Fibroblast of lung (primary cell): Measurements from ENCODE around the gene JAKMIP1. TPM values are rescaled to one million over a fixed set of nuclear protein-coding genes. Genes with fewer than 3 reads are reported as not detected.

ENCODE experiments used
- DNase-seq, 2 donors: peaks; one replicate each; pipeline versions ENCODE4 v3.0.0 to v3.0.0-alpha.2; 2010; ENCODE audit warnings: low read depth in 2 of 2
- H2AFZ ChIP-seq: 2 replicates; pipeline ENCODE4 v1.5.1; 2012; ENCODE audit warnings: low read length, control low read depth, inconsistent platforms
- H3K27ac ChIP-seq: 2 replicates; pipeline ENCODE4 v1.5.1; 2011; ENCODE audit warnings: low read length, control low read depth; ENCODE audit not compliant: insufficient read depth
- H3K27me3 ChIP-seq: 2 replicates; pipeline ENCODE4 v1.5.1; 2011; ENCODE audit warnings: mild to moderate bottlenecking, low read length; ENCODE audit not compliant: control insufficient read depth, insufficient read depth
- H3K36me3 ChIP-seq: 2 replicates; pipeline ENCODE4 v1.5.1; 2011; ENCODE audit warnings: low read length; ENCODE audit not compliant: control insufficient read depth, insufficient read depth
- H3K4me1 ChIP-seq: 2 replicates; pipeline ENCODE4 v1.5.1; 2011; ENCODE audit warnings: low read length; ENCODE audit not compliant: control insufficient read depth, insufficient read depth; ENCODE audit errors: extremely low read depth
- H3K4me2 ChIP-seq: 2 replicates; pipeline ENCODE4 v1.5.1; 2011; ENCODE audit warnings: low read length, control low read depth; ENCODE audit not compliant: insufficient read depth; ENCODE audit errors: extremely low read depth
- H3K4me3 ChIP-seq, 4 experiments: fragments of 200-600 bp in 1 of 4; sonication (generic) in 1 of 4; replicated peaks in 1 of 4; 2 replicates each; pipeline ENCODE4 v1.5.1; 2011 to 2016; ENCODE audit warnings: low read length in 4 of 4, low read depth in 3 of 4, mild to moderate bottlenecking in 3 of 4, control low read depth in 2 of 4, inconsistent platforms in 1 of 4, mixed read lengths in 1 of 4; ENCODE audit not compliant: insufficient read depth in 1 of 4; ENCODE audit errors: control extremely low read depth in 1 of 4
- H3K79me2 ChIP-seq: 2 replicates; pipeline ENCODE4 v1.5.1; 2012; ENCODE audit warnings: mild to moderate bottlenecking, low read length, inconsistent platforms; ENCODE audit not compliant: control insufficient read depth, insufficient read depth
- H3K9ac ChIP-seq: 2 replicates; pipeline ENCODE4 v1.5.1; 2011; ENCODE audit warnings: mild to moderate bottlenecking, low read length, control low read depth; ENCODE audit not compliant: insufficient read depth
- H3K9me3 ChIP-seq: 2 replicates; pipeline ENCODE4 v1.5.1; 2012; ENCODE audit warnings: low read depth, low read length; ENCODE audit not compliant: control insufficient read depth, insufficient read depth
- H4K20me1 ChIP-seq: 2 replicates; pipeline ENCODE4 v1.5.1; 2011; ENCODE audit warnings: low read length; ENCODE audit not compliant: control insufficient read depth, insufficient read depth; ENCODE audit errors: extremely low read depth
- CTCF ChIP-seq, 2 donors: IDR thresholded peaks in 1 of 2; conservative IDR thresholded peaks in 1 of 2; 1 replicate in 1 of 2; 2 replicates in 1 of 2; pipeline ENCODE4 v1.5.1; 2011 to 2012; ENCODE audit warnings: low read length in 2 of 2, control low read depth in 1 of 2, inconsistent platforms in 1 of 2, low read depth in 1 of 2, mild to moderate bottlenecking in 1 of 2
- EZH2 ChIP-seq: IDR thresholded peaks from 2 replicates; pipeline ENCODE4 v1.5.1; 2012; ENCODE audit warnings: low read length, control low read depth, mild to moderate bottlenecking; ENCODE audit errors: missing control alignments
- polyA plus RNA-seq, 2 donors: library from polyadenylated mRNA; depleted of rRNA in 1 of 2; stranded (reverse) in 1 of 2; unstranded in 1 of 2; fragments of >200 nt; gene quantifications; 2 replicates each; pipeline ENCODE4 v1.2.1, GENCODE V29; 2011 to 2012; ENCODE audit warnings: missing spikeins in 1 of 2
- total RNA-seq: library from RNA; depleted of rRNA; stranded (reverse); fragments of >200 nt; gene quantifications from 2 replicates; pipeline ENCODE4 v1.2.1, GENCODE V29; 2014

JAKMIP1 gene
- total and polyA plus RNA-seq, 2 donors (not counting 1 experiment from before 2014, with no cell fraction given), result not detected

GRCh38 chr4:6031846-6032245 is 168.5 kb downstream of the JAKMIP1 start:
- no peak overlapping the region for H3K9ac ChIP-seq
- H3K79me2 ChIP-seq, result no peaks in the 10 kb centered on the region
- no peak for DNase-seq
- no peak overlapping the region for H3K27ac ChIP-seq
- no peaks in the 10 kb centered on the region for H3K4me1 ChIP-seq
- H3K36me3 ChIP-seq, result no peaks in the 10 kb centered on the region
- H3K4me2 ChIP-seq, result no peak overlapping the region
- H3K9me3 ChIP-seq, result no peaks in the 10 kb centered on the region
- no peak for TF ChIP-seq CTCF (conservative IDR thresholded peaks at IDR 0.05 in 1 of 2, IDR thresholded peaks at IDR 0.05 in 1 of 2; ENCODE audit: low read depth in 1 of 2, low read length in 2 of 2)
- TF ChIP-seq EZH2, result no peak
- H2AFZ ChIP-seq, result no peak overlapping the region
- H4K20me1 ChIP-seq, result no peaks in the 10 kb centered on the region
- H3K4me3 ChIP-seq, result no peak overlapping the region
- H3K27me3 ChIP-seq, result no peaks in the 10 kb centered on the region

DNA sequence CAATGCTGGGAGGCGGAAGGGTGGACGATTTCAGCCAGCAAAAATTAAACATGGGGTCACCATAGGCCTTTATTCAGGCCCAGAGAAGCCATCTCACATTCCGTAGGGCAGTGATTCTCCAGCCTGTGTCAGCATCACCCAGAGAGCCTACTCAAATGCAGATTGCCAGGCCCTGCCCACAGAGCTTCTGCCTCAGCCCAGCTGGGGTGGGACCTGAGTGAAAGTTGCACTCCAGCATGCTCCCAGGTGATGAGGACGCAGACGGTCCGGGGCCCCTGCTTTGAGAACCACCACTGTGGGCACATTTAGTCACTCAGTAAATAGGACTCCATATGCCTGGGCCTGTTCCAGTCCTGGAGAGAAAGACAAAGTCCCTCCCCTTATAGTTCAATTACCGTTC is 169.7 kb downstream of the JAKMIP1 start:
- Histone ChIP-seq H3K27ac (no peak overlapping the region), H3K27me3 (no peaks in the 10 kb centered on the region), H3K4me3 (no peak overlapping the region), H2AFZ (no peak overlapping the region), H3K9ac (no peak overlapping the region), H3K79me2 (no peaks in the 10 kb centered on the region), H3K36me3 (no peaks in the 10 kb centered on the region), H4K20me1 (no peaks in the 10 kb centered on the region), H3K9me3 (no peaks in the 10 kb centered on the region), H3K4me1 (no peaks in the 10 kb centered on the region), H3K4me2 (no peak overlapping the region)
- no peak for DNase-seq
- TF ChIP-seq CTCF (conservative IDR thresholded peaks at IDR 0.05 in 1 of 2, IDR thresholded peaks at IDR 0.05 in 1 of 2; ENCODE audit: low read depth in 1 of 2, low read length in 2 of 2), result no peak
- TF ChIP-seq EZH2, result no peak

DNA sequence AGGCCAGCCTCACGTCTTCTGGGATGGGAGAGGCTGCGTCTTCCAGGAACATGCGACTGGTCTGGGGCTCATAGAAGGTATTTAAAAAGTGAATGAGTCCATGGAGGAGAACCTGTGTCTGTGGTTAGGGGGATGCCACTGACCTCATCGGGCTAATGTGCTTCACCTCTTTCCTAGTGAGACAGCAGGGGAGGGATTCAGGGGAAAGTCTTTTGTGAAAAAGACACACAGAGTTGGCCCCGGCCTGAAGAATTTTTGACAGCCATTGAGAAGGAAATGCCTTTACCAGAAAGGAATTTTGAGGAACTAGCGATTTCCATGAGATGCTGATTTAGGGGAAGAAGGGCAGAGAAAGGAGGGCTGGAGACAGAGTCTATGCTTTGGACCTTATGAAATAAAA is 171.1 kb downstream of the JAKMIP1 start:
- Histone ChIP-seq H3K79me2 (no peaks in the 10 kb centered on the region), H3K27ac (no peak overlapping the region), H3K9ac (no peak overlapping the region), H3K36me3 (no peaks in the 10 kb centered on the region), H3K4me1 (no peaks in the 10 kb centered on the region), H4K20me1 (no peaks in the 10 kb centered on the region), H3K4me3 (no peak overlapping the region), H3K4me2 (no peak overlapping the region), H2AFZ (no peak overlapping the region), H3K27me3 (no peaks in the 10 kb centered on the region), H3K9me3 (no peaks in the 10 kb centered on the region)
- TF ChIP-seq EZH2, result no peak
- no peak for DNase-seq
